ENCODE results near the gene SPATS2L.

DNA sequence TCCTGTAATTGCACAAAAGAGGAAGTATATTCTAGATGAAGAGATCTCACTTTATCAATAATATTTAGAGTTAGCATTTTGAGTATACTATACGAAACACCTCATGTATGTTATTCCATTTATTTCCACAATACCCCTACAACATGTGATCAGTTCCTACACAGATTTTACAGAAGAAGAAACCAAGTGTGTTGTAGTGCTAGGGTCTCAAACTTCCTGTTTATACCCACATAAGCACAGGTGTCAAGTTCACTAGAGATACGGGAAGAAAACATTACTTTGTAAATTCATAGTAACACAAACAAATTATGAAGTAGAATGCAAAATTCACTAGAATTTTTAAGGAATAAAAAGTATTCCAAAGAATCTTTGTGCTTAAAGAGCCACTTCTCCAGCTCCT, 157.0 kb downstream of the SPATS2L start:
- no peak for TF ChIP-seq POLR2AphosphoS5 (IDR thresholded peaks at IDR 0.05; ENCODE audit: low read depth, low read length)
- no peak for TF ChIP-seq SPI1 (IDR thresholded peaks at IDR 0.05; ENCODE audit: low read depth, low read length)
- no peak for TF ChIP-seq POU2F2 (IDR thresholded peaks at IDR 0.05; ENCODE audit: low read depth, low read length)
- TF ChIP-seq POLR2A (IDR thresholded peaks at IDR 0.05; ENCODE audit: low read depth, low read length) = no peak
- TF ChIP-seq TAF1 (IDR thresholded peaks at IDR 0.05; ENCODE audit: low read depth, low read length) = no peak

Data from GM12891 (cell line).